Stimulated activated CD8-positive, alpha-beta memory T cell treated with anti-CD3 and anti-CD28 coated beads, Interleukin-4, amount 100 ng/mL, for 4 hours (primary cell): ENCODE measurements around the gene NELL1.

ENCODE experiments used
- DNase-seq, 2 donors: peaks; one replicate each; pipeline ENCODE4 v3.0.0-alpha.2; 2020; ENCODE audit warnings: low read depth in 2 of 2, low spot score in 1 of 2

The NELL1 gene

GRCh38 chr11:20869123-20869522, 199.7 kb downstream of the NELL1 start:
- no peak for DNase-seq

- DNase-seq: no peak
These were observed 203.7 kb downstream of the NELL1 start for GRCh38 chr11:20873054-20873453.

GRCh38 chr11:20874358-20874757, 205.0 kb downstream of the NELL1 start:
- DNase-seq: no peak

- no peak for DNase-seq
These were observed 206.5 kb downstream of the NELL1 start for GRCh38 chr11:20875889-20876288.

GRCh38 chr11:20876738-20877137, 207.4 kb downstream of the NELL1 start:
- no peak for DNase-seq

- no peak for DNase-seq
These were observed 210.7 kb downstream of the NELL1 start for GRCh38 chr11:20880094-20880493.

GRCh38 chr11:20881328-20882079, 212.1 kb downstream of the NELL1 start:
- no peak for DNase-seq

- DNase-seq: no peak
These were observed 217.8 kb downstream of the NELL1 start for GRCh38 chr11:20887137-20887536.

GRCh38 chr11:20894296-20894695, 224.9 kb downstream of the NELL1 start:
- no peak for DNase-seq

GRCh38 chr11:20909995-20910726, 240.8 kb downstream of the NELL1 start:
- DNase-seq: no peak

GRCh38 chr11:20910733-20911132, 241.3 kb downstream of the NELL1 start:
- DNase-seq: no peak

GRCh38 chr11:20912065-20912821, 242.9 kb downstream of the NELL1 start:
- DNase-seq: no peak

GRCh38 chr11:20912922-20913512, 243.6 kb downstream of the NELL1 start:
- no peak for DNase-seq

- no peak for DNase-seq
These were observed 247.9 kb downstream of the NELL1 start for GRCh38 chr11:20917306-20917705.

GRCh38 chr11:20926799-20927540, 257.6 kb downstream of the NELL1 start:
- no peak for DNase-seq

- no peak for DNase-seq
These were observed 261.6 kb downstream of the NELL1 start for GRCh38 chr11:20931029-20931428.

- DNase-seq: no peak
These were observed 263.7 kb downstream of the NELL1 start for GRCh38 chr11:20933086-20933485.

GRCh38 chr11:20933958-20934357, 264.6 kb downstream of the NELL1 start:
- no peak for DNase-seq

GRCh38 chr11:20934516-20934915, 265.1 kb downstream of the NELL1 start:
- no peak for DNase-seq

GRCh38 chr11:20937826-20938225, 268.4 kb downstream of the NELL1 start:
- DNase-seq: no peak

- DNase-seq: no peak
These were observed 280.2 kb downstream of the NELL1 start for GRCh38 chr11:20949585-20949984.
